Dedifferentiated amniotic fluid mesenchymal stem cell (primary cell): ENCODE results near the gene UBE2J2.

Source experiments
- DNase-seq: peaks from one replicate; pipeline ENCODE4 v3.0.0-alpha.2; 2016; ENCODE audit errors: extremely low spot score

The UBE2J2 gene

DNA sequence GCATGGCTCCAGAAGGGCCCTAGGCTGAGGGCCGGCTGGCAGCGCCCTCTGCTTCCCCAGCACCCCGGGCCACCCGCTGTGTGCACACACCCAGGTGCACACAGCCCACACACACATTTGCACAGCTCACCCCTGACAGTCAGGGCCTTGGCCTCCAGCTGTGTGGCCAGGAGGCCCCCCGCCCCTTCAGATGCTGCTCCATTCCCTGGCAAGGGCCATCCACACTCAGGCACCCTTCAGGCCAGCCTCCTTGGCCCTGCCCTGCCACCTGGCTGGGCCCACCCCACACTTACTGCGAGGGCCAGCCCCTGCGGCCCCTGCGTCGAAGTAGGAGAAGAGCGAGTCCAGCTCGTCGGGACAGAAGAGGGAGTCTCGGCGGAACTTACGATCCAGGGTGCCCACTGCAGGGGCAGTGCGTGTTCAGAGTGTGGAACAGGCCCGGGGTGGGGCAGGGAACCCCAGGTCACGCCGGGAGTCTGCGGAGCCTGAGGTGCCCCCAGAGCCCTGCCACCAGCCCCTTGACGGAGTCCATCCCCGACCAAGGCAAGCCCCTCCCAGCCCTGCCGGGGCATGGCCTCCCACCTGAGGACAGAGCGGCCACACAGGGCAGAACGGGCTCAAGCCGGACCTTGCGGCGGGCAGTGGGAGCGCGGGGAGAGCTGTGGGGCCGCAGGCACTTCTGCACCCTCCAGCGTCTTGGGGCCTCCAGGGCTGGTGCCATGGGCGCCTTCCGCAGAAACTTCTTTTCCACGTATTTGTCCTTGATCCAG lies 21.7 kb upstream of the UBE2J2 start:
- no peak for DNase-seq

DNA sequence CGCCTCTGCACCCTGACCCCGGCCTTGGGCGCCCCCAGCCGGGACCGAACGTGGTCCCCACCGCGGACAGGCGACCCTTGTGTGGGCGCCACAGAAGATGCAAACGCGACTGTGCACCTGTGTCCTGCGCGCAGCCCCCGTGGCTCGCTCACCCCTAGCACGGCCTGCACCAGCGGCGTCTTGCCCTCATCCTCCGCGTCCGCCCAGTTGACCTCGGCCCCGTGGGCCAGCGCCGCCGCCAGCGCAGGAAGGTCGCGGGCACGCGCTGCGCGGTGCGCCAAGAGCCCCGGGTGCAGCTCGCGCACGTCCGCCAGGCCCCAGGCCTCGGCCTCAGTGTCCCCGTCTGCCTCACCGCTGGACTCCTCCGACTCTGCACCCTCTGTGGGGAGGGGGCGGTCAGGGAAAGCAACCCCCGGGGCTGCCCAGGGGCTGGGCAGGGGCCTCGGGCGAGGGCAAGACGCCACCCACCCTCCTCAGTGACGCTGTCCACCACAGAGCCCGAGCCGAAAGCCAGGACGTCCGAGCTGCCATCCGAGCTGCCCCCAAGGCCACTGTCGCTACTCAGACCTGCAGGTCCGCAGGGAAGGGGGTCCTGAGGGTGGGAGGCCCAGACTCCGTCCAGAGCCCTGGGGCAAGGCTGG lies 20.7 kb upstream of the UBE2J2 start:
- no peak for DNase-seq

DNA sequence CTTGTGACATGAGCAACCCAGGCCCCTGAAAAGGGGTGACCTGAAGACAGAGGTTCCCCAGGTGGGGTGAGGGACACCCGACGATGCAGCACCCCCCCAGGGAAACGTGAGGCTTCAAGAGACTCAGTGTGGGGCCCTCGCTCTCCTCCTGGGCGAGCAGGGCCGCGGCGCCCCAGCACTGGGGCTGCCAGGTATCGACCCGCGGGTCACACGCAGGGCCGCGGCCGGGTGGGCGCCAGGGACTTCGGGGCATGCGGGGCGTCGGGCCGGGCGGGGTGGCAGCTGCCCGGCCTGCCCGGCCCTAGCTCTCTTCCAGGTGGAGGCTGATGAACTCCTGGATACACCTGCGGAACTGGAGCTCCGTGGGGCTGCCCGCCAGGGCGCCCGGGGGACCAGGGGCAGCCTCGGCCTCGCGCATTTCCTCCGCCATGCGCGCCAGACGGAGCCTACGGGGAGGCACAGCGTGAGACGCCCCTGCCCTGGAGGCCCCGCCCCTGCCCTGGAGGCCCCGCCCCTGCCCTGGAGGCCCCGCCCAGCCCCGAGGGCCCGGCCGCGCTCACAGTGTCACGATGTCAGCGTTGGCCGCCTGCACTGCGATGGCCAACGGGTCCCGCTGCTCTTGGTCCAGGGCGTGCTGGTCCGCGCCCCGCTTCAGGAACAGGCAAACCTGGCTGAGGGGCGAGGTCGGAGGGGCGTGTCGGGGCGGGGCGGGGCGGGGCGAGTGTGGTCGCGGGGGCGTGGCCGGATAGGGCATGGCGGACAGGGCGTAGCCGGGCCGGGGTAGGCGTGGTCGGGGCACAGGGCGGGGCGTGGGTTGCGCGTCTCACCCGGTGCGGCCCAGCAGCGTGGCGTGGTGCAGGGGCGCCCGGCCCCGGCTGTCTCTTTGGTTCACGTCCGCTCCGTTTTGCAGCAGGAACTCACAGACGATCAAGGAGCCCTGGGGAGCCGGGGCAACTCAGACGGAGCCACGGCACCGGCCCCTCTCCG lies 19.9 kb upstream of the UBE2J2 start:
- DNase-seq: no peak

DNA sequence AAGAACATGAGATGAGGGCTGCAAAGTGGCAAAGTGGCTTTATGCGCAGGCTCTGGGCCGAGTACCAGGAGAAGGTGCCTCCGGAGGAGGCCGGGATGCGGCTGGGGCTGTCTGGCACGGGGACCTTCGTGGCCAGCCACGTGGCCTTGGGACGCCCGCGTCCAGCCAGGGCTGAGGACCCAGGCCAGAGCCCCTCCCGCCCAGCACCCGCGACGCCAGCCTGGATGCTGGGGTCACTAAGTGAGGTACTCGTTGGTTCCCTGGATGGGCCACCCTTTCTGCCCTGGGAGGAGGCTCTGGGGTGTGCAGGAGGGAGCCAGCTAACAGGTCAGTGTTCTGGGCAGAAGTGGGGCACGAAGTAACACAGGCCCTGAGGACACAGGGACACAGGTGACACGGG lies 19.2 kb upstream of the UBE2J2 start:
- DNase-seq: no peak

DNA sequence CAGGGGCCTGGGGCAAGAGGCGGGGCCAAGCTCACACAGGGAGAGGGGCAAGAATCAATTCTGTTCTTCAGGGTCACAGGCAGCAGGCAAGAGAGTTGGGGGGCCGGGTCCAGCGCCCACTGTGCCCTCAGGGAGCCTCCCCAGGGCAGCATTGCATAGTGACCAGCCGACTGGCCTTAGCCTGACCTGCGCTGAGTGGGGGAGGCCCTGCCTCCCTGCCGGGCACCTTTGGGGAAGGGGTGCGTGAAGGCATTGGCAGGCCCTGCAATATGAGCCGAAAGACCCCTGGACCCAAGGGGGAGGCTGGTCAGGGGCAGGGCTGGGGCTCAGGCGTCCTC lies 18.8 kb upstream of the UBE2J2 start:
- DNase-seq: no peak

DNA sequence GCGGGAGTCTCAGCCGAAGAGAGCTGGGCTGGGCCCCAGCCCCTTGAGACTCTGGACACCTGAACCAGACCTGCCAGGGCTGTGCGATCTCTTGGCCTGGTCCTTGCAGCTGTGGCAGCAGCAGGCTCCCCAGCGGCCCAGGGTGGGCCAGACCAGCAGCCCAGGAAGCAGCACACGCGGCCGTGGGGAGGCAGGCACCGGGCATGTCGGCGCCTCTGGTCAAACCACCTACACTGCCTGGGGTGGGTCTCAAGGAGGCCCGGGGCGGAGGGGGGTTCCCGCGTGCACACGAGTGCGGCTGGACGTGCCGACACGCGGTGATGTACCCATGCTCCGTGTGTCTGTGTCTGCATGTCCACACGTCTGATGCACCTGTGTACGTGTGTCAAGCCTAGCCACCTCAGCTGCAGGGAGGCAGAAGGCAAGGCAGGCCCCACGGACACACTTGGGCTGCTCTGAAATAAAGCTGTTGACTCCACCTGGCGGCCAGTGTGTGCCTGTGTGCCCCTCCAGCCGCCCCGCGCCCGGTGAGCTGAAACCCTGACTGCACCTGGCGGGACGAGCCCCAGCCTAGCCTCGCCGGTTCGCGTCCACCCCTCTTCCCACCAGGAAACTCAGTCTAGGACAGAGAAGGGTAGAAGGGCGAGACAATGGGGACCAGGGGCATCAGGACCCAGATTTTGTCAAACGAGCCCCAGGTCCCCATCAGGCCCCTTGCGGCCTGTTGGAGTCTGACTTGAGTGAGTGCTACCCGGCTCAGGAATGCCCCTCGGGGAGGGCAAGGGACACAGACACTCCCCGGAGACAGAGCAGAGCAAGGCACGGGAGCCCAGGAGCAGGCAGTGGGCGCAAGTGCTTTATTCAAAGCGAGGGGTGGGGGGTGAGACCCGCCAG lies 18.1 kb upstream of the UBE2J2 start:
- DNase-seq: no peak

DNA sequence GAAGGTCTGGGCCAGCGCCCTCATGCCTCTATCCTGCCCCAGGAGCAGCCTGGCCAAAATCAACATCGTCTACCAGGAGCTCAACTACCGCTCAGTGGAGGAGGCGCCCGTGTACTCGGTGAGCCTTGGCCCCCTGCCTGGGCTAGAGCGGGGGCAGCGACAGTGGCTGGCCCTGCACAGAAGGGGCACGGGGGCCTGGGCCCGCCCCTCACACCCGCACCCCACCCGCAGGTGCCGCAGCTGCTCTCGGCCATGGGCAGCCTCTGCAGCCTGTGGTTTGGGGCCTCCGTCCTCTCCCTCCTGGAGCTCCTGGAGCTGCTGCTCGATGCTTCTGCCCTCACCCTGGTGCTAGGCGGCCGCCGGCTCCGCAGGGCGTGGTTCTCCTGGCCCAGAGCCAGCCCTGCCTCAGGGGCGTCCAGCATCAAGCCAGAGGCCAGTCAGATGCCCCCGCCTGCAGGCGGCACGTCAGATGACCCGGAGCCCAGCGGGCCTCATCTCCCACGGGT lies 17.4 kb upstream of the UBE2J2 start:
- no peak for DNase-seq

DNA sequence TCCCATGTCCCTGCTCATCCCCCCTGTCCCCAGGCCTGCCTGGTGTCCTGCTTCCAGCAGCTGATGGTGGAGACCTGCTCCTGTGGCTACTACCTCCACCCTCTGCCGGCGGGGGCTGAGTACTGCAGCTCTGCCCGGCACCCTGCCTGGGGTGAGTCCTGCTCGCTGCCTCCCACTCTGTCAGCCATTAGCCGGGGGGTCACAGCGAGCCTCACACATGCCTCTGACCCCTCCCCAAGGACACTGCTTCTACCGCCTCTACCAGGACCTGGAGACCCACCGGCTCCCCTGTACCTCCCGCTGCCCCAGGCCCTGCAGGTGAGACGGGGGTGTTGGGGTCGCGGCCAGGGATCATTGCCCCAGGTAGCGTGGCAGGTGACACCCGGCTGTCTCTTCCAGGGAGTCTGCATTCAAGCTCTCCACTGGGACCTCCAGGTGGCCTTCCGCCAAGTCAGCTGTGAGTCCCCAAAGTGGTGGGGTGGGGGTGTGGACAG lies 16.6 kb upstream of the UBE2J2 start:
- DNase-seq: no peak

DNA sequence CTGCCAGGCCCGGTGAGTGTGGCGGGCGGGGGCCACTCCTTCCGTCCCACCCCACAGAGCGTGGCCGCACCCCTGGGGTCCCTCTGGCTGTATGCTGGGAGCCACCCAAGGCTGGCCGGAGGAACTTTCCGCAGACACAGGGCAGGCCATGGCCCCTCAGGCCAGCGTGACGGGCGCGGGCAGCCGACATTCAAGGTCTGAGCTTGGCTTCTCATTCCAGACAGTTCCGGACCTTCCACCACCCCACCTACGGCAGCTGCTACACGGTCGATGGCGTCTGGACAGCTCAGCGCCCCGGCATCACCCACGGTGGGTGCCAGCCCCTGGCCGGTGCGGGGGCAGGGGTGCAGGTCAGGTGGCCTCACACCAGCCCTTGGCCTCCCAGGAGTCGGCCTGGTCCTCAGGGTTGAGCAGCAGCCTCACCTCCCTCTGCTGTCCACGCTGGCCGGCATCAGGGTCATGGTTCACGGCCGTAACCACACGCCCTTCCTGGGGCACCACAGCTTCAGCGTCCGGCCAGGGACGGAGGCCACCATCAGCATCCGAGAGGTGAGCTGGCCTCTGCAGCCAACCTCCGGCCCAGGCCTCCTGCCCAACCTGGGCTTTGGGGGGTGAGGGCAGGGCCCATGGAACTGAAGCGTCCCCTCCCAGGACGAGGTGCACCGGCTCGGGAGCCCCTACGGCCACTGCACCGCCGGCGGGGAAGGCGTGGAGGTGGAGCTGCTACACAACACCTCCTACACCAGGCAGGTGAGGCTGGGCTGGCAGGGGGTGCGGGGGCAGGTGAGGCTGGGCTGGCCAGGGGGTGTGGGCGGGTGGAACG lies 13.8 kb upstream of the UBE2J2 start:
- DNase-seq: no peak

DNA sequence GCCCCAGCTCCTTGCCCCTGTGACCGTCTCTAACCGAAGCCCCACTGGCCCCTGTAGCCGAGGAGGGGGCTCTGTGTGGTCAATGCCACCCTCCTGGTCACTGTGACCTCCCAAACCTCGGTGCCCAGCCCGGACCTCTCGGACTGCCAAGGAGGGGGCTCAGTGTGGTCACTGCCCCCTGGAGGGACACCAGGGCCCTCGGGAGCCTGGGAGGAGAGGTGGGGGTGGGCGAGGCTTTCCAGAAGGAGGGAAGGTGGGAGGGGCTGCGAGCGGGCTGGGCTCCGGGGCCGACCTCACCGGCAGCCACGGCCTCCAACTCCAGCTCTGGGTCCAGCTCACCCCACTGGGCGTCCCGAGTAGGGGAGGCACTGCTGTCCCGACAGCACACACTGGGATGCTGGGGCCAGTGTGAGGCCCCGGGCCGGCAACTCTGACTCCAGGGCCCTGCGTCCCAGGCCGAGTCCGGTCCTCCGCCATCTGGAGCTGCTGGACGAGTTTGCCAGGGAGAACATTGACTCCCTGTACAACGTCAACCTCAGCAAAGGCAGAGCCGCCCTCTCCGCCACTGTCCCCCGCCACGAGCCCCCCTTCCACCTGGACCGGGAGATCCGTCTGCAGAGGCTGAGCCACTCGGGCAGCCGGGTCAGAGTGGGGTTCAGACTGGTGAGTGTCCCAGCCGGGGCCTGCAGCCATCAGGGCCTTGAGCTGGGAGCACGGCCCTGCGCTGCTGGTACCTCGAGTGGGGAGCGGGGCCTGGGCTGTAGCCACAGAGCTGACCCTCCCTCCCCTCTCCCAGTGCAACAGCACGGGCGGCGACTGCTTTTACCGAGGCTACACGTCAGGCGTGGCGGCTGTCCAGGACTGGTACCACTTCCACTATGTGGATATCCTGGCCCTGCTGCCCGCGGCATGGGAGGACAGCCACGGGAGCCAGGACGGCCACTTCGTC lies 12.9 kb upstream of the UBE2J2 start:
- no peak for DNase-seq

DNA sequence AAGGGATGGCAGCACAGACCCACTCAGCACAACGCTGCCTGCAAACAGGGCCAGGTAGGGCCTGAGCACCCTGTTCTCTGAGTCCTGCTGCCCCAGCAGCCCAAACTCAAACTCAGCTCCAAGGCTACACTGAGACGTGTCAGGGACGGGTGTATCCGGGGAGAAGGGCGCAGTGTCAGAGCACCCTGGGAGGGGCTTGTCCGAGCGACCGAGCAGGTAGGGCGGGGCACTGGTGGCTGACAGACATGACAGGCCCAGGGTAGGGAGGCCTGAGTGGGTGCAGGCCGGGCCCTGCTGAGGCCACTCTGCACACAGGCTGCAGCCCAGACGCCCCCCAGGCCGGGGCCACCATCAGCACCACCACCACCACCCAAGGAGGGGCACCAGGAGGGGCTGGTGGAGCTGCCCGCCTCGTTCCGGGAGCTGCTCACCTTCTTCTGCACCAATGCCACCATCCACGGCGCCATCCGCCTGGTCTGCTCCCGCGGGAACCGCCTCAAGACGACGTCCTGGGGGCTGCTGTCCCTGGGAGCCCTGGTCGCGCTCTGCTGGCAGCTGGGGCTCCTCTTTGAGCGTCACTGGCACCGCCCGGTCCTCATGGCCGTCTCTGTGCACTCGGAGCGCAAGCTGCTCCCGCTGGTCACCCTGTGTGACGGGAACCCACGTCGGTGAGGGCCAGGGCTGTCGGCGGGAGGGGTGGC lies 12.1 kb upstream of the UBE2J2 start:
- DNase-seq: no peak

DNA sequence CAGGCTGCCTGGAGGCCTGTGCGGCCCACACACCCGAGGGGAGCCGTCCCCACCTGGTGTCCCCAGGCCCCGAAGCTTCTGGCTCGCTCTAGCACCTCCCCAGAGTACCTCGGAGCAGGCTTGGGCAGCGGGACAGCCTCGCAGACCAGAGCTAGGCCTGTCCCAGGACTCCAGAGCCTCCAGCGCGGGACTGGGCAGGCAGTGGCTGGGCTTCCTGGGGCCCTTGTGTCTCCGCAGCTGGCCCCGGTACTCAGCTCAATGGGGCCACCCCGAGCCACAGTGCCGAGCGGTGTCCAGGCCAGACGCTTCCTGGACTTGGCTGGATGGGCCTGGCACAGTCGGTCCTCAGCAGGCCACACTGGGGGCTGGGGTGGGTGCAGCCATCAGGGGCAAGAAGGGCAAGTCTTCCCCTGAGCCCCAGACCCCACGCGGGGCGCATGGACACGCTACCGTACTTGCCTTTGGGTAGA lies 11.5 kb upstream of the UBE2J2 start:
- DNase-seq: no peak

DNA sequence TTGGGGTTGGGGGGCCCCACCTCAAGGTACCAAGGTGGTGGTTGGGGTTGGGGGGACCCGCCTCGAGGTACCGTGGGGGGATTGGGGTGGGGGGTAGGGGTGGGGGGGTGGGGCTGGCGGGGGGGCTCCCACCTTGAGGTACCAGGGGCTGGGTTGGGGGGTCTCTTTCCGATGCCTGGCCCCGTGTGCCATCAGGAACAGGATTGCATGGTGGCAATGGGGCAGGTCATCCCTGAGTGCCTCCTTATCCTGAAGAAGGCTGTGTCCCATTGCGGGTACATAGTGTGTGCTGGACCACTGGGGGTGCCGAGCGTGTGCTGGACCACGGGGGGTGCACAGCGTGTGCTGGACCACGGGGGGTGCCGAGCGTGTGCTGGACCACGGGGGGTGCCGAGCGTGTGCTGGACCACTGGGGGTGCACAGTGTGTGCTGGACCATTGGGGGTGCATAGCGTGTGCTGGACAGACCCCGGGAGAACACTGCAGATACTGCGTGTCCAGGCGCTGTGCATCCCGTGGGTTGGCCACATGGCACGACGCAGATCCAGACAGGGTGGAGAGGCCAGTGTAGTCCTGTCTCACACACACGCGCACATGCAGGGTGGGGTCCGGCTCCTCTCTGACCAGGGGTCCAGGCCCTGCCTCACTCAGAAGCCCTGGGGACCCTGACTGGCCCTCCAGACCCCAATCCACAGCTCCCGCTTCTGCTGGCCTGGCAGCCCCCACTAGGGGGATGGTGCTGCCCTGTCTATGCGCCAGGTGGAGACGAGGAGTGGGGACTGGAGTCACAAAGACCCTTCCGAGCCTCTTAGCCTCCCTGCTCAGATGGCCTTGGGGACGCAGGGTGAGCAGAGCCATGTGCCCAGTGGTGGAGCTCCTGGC lies 10.8 kb upstream of the UBE2J2 start:
- DNase-seq: no peak

DNA sequence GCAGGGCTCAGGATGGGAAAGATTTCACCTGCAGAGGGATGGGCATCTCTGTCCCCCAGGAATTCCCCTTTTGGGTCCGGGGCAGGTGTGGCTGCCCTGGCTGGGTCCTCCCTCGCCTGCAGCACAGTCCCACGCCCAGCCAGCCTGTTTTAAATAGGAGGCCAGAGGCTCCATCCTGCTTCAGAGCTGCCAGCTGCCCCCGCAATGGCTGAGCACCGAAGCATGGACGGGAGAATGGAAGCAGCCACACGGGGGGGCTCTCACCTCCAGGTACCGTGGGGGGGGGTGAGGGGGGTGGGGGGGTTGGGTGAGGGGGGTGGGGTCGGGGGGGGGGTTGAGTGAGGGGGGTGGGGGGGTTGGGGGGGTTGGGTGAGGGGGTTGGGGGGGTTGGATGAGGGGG lies 10.2 kb upstream of the UBE2J2 start:
- no peak for DNase-seq

DNA sequence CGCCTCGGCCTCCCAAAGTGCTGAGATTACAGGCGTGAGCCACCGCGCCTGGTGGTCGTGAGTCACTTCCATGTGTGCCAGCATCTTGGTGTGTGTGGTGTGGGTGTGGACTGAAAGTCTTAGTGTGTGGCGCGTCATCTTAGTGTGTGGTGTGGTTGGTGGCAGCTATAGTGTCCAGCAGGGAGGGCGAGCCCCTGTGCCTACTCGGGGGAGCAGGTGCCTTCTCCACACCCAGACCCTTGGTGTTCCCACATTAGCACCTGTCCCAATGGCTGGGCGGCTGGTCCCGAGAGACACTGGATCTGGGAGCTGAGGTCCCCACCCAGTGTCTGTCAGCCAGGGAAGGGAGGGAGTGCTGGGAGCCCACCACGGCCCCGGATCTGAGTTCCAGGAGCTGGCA lies 9.3 kb upstream of the UBE2J2 start:
- DNase-seq: no peak

DNA sequence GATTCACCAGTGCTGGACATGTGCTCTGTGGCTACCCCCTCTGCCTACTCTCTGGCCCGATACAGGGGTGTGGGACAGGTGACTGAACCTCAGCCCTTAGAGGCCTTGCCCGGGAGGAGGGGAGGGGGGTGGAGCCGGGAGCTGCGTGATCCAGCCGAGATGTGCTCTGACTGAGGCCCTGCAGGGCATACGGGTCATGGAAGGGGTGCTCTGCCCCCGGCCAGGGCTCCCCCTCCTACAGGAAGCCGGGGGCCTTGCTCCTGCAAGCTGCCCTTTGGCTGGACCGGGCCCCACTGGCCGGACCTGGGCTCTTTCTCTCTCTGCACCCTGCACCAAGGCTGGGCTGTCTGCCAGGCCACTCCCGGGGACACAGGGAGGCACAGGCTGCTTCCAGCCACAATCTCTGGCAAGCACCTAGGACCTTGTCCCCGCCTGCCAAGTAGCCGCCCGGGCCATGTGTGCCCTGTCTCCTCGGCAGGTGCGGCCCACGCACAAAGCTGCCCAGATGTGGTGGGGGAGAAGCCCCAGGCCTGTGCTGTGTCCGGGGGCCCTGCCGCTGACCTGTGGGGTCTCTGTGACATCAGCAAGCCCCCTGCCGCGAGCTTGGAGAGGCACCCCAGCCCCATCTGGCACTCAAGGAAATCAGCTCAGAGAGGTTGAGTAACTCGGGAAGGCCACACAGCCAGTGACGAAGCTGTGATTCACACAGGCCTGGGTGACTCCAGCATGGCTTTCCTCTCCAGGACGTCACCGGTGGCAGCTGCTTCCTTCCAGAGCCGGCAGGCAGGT lies 8.1 kb upstream of the UBE2J2 start:
- DNase-seq: no peak
